Measurements from ENCODE around the gene SPI1.

The SPI1 gene

DNA sequence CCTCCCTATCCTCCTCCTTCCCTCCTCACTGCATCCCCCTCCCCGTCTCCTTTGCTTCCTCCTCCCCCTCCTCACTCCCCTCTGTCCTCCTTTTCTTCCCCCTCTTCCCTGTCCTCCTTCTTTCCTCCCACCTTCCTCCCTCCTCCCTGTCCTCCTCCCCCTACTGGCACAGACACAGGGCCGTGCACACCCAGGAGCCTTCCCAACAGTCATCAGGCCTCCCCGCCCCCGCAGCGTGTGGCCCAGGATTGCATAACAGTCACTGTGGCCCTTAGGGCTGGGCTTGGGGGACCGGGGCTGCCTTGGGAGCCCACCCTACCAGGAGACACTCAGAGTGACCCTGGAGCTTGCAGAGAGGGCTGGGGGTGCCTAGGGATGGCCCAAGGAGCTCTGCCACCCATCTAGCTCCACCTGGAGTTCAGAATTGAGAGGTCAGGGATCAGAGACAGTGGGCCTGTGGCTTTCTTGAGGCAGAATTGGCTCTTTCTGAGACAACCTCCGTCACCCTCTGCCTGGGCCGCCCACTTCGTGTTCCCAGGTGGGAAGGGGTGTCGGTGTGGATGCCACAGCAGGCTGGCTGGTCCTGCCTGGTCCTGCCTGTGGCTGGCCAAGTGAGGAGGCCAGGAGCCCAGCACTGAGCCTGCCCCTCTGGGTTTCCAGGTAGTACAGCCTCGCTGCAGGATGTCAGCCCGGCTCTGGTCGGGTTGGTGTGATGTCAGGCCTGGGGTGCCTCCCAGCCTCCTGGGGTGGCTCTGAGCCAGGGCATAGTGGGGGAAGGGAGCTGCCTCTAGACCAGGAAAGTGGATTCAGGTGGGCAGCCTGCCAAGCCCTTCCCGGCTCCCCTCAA, 1.6 kb downstream of the SPI1 start (continued):
- TF ChIP-seq, protein P1, sequence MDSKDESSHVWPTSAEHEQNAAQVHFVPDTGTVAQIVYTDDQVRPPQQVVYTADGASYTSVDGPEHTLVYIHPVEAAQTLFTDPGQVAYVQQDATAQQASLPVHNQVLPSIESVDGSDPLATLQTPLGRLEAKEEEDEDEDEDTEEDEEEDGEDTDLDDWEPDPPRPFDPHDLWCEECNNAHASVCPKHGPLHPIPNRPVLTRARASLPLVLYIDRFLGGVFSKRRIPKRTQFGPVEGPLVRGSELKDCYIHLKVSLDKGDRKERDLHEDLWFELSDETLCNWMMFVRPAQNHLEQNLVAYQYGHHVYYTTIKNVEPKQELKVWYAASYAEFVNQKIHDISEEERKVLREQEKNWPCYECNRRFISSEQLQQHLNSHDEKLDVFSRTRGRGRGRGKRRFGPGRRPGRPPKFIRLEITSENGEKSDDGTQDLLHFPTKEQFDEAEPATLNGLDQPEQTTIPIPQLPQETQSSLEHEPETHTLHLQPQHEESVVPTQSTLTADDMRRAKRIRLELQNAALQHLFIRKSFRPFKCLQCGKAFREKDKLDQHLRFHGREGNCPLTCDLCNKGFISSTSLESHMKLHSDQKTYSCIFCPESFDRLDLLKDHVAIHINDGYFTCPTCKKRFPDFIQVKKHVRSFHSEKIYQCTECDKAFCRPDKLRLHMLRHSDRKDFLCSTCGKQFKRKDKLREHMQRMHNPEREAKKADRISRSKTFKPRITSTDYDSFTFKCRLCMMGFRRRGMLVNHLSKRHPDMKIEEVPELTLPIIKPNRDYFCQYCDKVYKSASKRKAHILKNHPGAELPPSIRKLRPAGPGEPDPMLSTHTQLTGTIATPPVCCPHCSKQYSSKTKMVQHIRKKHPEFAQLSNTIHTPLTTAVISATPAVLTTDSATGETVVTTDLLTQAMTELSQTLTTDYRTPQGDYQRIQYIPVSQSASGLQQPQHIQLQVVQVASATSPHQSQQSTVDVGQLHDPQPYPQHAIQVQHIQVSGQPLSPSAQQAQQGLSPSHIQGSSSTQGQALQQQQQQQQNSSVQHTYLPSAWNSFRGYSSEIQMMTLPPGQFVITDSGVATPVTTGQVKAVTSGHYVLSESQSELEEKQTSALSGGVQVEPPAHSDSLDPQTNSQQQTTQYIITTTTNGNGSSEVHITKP (tag by site-specific recombination; IDR thresholded peaks at IDR 0.05): no peak
- TF ChIP-seq ZNF558 (tag by site-specific recombination; IDR thresholded peaks at IDR 0.05): no peak
- no peak for TF ChIP-seq ZNF529 (tag by site-specific recombination; IDR thresholded peaks at IDR 0.05; ENCODE audit: insufficient replicate concordance)
- TF ChIP-seq ZNF274 (IDR thresholded peaks at IDR 0.05; ENCODE audit: low read length): no peak
- TF ChIP-seq ZNF274 (tag by site-specific recombination; IDR thresholded peaks at IDR 0.05; ENCODE audit: borderline replicate concordance): no peak
- TF ChIP-seq, protein P2, sequence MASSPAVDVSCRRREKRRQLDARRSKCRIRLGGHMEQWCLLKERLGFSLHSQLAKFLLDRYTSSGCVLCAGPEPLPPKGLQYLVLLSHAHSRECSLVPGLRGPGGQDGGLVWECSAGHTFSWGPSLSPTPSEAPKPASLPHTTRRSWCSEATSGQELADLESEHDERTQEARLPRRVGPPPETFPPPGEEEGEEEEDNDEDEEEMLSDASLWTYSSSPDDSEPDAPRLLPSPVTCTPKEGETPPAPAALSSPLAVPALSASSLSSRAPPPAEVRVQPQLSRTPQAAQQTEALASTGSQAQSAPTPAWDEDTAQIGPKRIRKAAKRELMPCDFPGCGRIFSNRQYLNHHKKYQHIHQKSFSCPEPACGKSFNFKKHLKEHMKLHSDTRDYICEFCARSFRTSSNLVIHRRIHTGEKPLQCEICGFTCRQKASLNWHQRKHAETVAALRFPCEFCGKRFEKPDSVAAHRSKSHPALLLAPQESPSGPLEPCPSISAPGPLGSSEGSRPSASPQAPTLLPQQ (tag by site-specific recombination; IDR thresholded peaks at IDR 0.05): no peak
- no peak for TF ChIP-seq ZNF132 (tag by site-specific recombination; IDR thresholded peaks at IDR 0.05; ENCODE audit: borderline replicate concordance)
- TF ChIP-seq ZNF555 (tag by site-specific recombination; conservative IDR thresholded peaks at IDR 0.05): no peak
- no peak for TF ChIP-seq KLF1 (tag by site-specific recombination; IDR thresholded peaks at IDR 0.05)
- no peak for TF ChIP-seq KLF16 (tag by site-specific recombination; IDR thresholded peaks at IDR 0.05)
- TF ChIP-seq, protein P3, sequence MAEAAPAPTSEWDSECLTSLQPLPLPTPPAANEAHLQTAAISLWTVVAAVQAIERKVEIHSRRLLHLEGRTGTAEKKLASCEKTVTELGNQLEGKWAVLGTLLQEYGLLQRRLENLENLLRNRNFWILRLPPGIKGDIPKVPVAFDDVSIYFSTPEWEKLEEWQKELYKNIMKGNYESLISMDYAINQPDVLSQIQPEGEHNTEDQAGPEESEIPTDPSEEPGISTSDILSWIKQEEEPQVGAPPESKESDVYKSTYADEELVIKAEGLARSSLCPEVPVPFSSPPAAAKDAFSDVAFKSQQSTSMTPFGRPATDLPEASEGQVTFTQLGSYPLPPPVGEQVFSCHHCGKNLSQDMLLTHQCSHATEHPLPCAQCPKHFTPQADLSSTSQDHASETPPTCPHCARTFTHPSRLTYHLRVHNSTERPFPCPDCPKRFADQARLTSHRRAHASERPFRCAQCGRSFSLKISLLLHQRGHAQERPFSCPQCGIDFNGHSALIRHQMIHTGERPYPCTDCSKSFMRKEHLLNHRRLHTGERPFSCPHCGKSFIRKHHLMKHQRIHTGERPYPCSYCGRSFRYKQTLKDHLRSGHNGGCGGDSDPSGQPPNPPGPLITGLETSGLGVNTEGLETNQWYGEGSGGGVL (tag by site-specific recombination; IDR thresholded peaks at IDR 0.05): peak; percentile 89
- peak; percentile 95 for TF ChIP-seq ZFHX2 (tag by site-specific recombination; conservative IDR thresholded peaks at IDR 0.05)
- TF ChIP-seq ZNF510 (tag by site-specific recombination; IDR thresholded peaks at IDR 0.05; ENCODE audit: insufficient replicate concordance): no peak
- TF ChIP-seq WT1 (tag by site-specific recombination; IDR thresholded peaks at IDR 0.05): peak; percentile 50; the same call in 1 of the 2 replicates
- TF ChIP-seq ZBTB21 (tag by site-specific recombination; IDR thresholded peaks at IDR 0.05): no peak
- TF ChIP-seq, protein P4, sequence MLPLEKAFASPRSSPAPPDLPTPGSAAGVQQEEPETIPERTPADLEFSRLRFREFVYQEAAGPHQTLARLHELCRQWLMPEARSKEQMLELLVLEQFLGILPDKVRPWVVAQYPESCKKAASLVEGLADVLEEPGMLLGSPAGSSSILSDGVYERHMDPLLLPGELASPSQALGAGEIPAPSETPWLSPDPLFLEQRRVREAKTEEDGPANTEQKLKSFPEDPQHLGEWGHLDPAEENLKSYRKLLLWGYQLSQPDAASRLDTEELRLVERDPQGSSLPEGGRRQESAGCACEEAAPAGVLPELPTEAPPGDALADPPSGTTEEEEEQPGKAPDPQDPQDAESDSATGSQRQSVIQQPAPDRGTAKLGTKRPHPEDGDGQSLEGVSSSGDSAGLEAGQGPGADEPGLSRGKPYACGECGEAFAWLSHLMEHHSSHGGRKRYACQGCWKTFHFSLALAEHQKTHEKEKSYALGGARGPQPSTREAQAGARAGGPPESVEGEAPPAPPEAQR (tag by site-specific recombination; IDR thresholded peaks at IDR 0.05): no peak
- TF ChIP-seq, protein P5, sequence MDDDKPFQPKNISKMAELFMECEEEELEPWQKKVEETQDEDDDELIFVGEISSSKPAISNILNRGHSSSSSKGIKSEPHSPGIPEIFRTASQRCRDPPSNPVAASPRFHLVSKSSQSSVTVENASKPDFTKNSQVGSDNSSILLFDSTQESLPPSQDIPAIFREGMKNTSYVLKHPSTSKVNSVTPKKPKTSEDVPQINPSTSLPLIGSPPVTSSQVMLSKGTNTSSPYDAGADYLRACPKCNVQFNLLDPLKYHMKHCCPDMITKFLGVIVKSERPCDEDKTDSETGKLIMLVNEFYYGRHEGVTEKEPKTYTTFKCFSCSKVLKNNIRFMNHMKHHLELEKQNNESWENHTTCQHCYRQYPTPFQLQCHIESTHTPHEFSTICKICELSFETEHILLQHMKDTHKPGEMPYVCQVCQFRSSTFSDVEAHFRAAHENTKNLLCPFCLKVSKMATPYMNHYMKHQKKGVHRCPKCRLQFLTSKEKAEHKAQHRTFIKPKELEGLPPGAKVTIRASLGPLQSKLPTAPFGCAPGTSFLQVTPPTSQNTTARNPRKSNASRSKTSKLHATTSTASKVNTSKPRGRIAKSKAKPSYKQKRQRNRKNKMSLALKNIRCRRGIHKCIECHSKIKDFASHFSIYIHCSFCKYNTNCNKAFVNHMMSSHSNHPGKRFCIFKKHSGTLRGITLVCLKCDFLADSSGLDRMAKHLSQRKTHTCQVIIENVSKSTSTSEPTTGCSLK (tag by site-specific recombination; IDR thresholded peaks at IDR 0.05): no peak
- TF ChIP-seq ZNF350 (tag by site-specific recombination; IDR thresholded peaks at IDR 0.05): no peak
- no peak for TF ChIP-seq ZNF394 (tag by site-specific recombination; IDR thresholded peaks at IDR 0.05; ENCODE audit: borderline replicate concordance)
- no peak for TF ChIP-seq KLF8 (tag by site-specific recombination; IDR thresholded peaks at IDR 0.05)
- TF ChIP-seq ZNF292 (tag by site-specific recombination; IDR thresholded peaks at IDR 0.05; ENCODE audit: borderline replicate concordance, low read depth): no peak
- peak; percentile 91 for TF ChIP-seq EGR2 (tag by site-specific recombination; IDR thresholded peaks at IDR 0.05; ENCODE audit: low read depth)
- 0 out of 2 replicates have a peak, but pooled peaks have one; percentile 15 for TF ChIP-seq ZNF76 (tag by site-specific recombination; IDR thresholded peaks at IDR 0.05; ENCODE audit: borderline replicate concordance, low read depth)
- no peak for TF ChIP-seq ZFP41 (tag by site-specific recombination; IDR thresholded peaks at IDR 0.05; ENCODE audit: borderline replicate concordance)
- TF ChIP-seq REPIN1 (tag by site-specific recombination; IDR thresholded peaks at IDR 0.05; ENCODE audit: low read depth): no peak
- TF ChIP-seq ZNF174 (tag by site-specific recombination; IDR thresholded peaks at IDR 0.05): no peak

All from HEK293 (cell line).